Activated CD4-positive, alpha-beta T cell treated with anti-CD3 and anti-CD28 coated beads, Interleukin-10, Interleukin-2, amounts not matched to agents 100 ng/mL and 50 ng/mL, durations not matched to agents 16 hours and 8 hours (primary cell): Measurements from ENCODE around the gene RAB1A.
"Not testable (repeated sequence)": the region's sequence is repeated elsewhere in the genome, so short reads cannot be mapped to it uniquely, and the experiment has no call there.

Experiments
- DNase-seq: peaks from one replicate; pipeline ENCODE4 v3.0.0-alpha.2; 2020

The RAB1A gene

GRCh38 chr2:65134158-65134557, 4.3 kb upstream of the RAB1A start:
- no peak for DNase-seq

GRCh38 chr2:65133626-65134025, 3.7 kb upstream of the RAB1A start:
- DNase-seq = no peak

- not testable (repeated sequence) for DNase-seq
Measured at GRCh38 chr2:65132930-65133329, 3.0 kb upstream of the RAB1A start.

GRCh38 chr2:65130664-65131175, 814 bp upstream of the RAB1A start:
- DNase-seq = no peak

GRCh38 chr2:65129286-65129825, 550 bp downstream of the RAB1A start:
- DNase-seq = peak; percentile 35

- peak; percentile 14 for DNase-seq
Measured at GRCh38 chr2:65128297-65129190, 1.4 kb downstream of the RAB1A start.

GRCh38 chr2:65125457-65125856, 4.4 kb downstream of the RAB1A start:
- not testable (repeated sequence) for DNase-seq

- no peak for DNase-seq
Measured at GRCh38 chr2:65122313-65122712, 7.6 kb downstream of the RAB1A start.

GRCh38 chr2:65120990-65121693, 8.8 kb downstream of the RAB1A start:
- DNase-seq = no peak

- DNase-seq = no peak
Measured at GRCh38 chr2:65116645-65117044, 13.3 kb downstream of the RAB1A start.

GRCh38 chr2:65114921-65115320, 15.0 kb downstream of the RAB1A start:
- no peak for DNase-seq

GRCh38 chr2:65113816-65114215, 16.1 kb downstream of the RAB1A start:
- DNase-seq = no peak

- no peak for DNase-seq
Measured at GRCh38 chr2:65113229-65113628, 16.7 kb downstream of the RAB1A start.

GRCh38 chr2:65112633-65113032, 17.3 kb downstream of the RAB1A start:
- DNase-seq = no peak

- DNase-seq = no peak
Measured at GRCh38 chr2:65108780-65109179, 21.1 kb downstream of the RAB1A start.

GRCh38 chr2:65107530-65107929, 22.4 kb downstream of the RAB1A start:
- DNase-seq = no peak

- no peak for DNase-seq
Measured at GRCh38 chr2:65103013-65103715, 26.7 kb downstream of the RAB1A start.

GRCh38 chr2:65101071-65101470, 28.8 kb downstream of the RAB1A start:
- no peak for DNase-seq

GRCh38 chr2:65098741-65099140, 31.2 kb downstream of the RAB1A start:
- DNase-seq = no peak

GRCh38 chr2:65097844-65098243, 32.1 kb downstream of the RAB1A start:
- no peak for DNase-seq

- DNase-seq = no peak
Measured at GRCh38 chr2:65096948-65097347, 33.0 kb downstream of the RAB1A start.

GRCh38 chr2:65093211-65093610, 36.7 kb downstream of the RAB1A start:
- no peak for DNase-seq

- no peak for DNase-seq
Measured at GRCh38 chr2:65092791-65093190, 37.1 kb downstream of the RAB1A start.
